Natural killer cell treated with Interleukin-12 subunit alpha and Interleukin-12 subunit beta and Interleukin-15 and Interleukin-18, amount 100 ng/mL, for 72 hours (primary cell): ENCODE measurements around the gene PTX4. TPM values are rescaled to one million over a fixed set of nuclear protein-coding genes. Genes with fewer than 3 reads are reported as not detected.

ENCODE experiments used
- ATAC-seq, 2 donors: fragments of 150-1000 bp; cut with Tn5 transposase in 1 of 2; sonication (Bioruptor Pico), chemical (Tn5 transposase) in 1 of 2; 2 replicates each; pipeline ENCODE4 v1.10.0; 2021
- DNase-seq: peaks from one replicate; pipeline ENCODE4 v3.0.0; 2022; ENCODE audit warnings: low spot score
- H3K27ac Mint-ChIP-seq, 2 donors: 1 replicate in 1 of 2; 2 replicates in 1 of 2; pipeline ENCODE4 v1.8.0; 2022; ENCODE audit warnings: mixed read lengths in 2 of 2, mild to moderate bottlenecking in 1 of 2, moderate library complexity in 1 of 2
- H3K27me3 Mint-ChIP-seq, 2 donors: 1 replicate in 1 of 2; 2 replicates in 1 of 2; pipeline ENCODE4 v1.8.0; 2022; ENCODE audit warnings: mixed read lengths in 2 of 2
- H3K36me3 Mint-ChIP-seq: one replicate; pipeline ENCODE4 v1.8.0; 2022; ENCODE audit warnings: mixed read lengths
- H3K4me1 Mint-ChIP-seq, 2 donors: 1 replicate in 1 of 2; 2 replicates in 1 of 2; pipeline ENCODE4 v1.8.0; 2022; ENCODE audit warnings: low read depth in 2 of 2, mixed read lengths in 2 of 2, mild to moderate bottlenecking in 1 of 2
- H3K4me3 Mint-ChIP-seq: one replicate; pipeline ENCODE4 v1.8.0; 2022; ENCODE audit warnings: mixed read lengths
- H3K9me3 Mint-ChIP-seq: 2 replicates; pipeline ENCODE4 v1.8.0; 2022; ENCODE audit warnings: mixed read lengths
- total RNA-seq, 2 donors: library from RNA; stranded (reverse); gene quantifications; one replicate each; pipeline ENCODE4 v1.2.3, GENCODE V29; 2022

Gene PTX4
- total RNA-seq, 2 donors from 2014 or later: 0.39 TPM; not detected in 1

GRCh38 chr16:1510941-1511351 lies 22.2 kb upstream of the PTX4 start:
- no peaks in the 10 kb centered on the region for H3K9me3 Mint-ChIP-seq
- ATAC-seq (no peak), DNase-seq (no peak)
- no peaks in the 10 kb centered on the region for H3K4me1 Mint-ChIP-seq
- H3K27ac Mint-ChIP-seq: no peak overlapping the region
- no peak overlapping the region for H3K4me3 Mint-ChIP-seq
- no peaks in the 10 kb centered on the region for H3K27me3 Mint-ChIP-seq
- H3K36me3 Mint-ChIP-seq: peaks cover 4% of the 10 kb centered on the region

GRCh38 chr16:1510272-1510671 lies 21.5 kb upstream of the PTX4 start:
- H3K9me3 Mint-ChIP-seq: no peaks in the 10 kb centered on the region
- no peaks in the 10 kb centered on the region for H3K27me3 Mint-ChIP-seq
- ATAC-seq (no peak), DNase-seq (no peak)
- no peaks in the 10 kb centered on the region for H3K4me1 Mint-ChIP-seq
- H3K27ac Mint-ChIP-seq: no peak overlapping the region
- H3K4me3 Mint-ChIP-seq: no peak overlapping the region
- peaks cover 4% of the 10 kb centered on the region for H3K36me3 Mint-ChIP-seq

GRCh38 chr16:1509307-1510221 lies 20.8 kb upstream of the PTX4 start:
- no peak overlapping the region for H3K27ac Mint-ChIP-seq
- H3K4me3 Mint-ChIP-seq: no peak overlapping the region
- H3K9me3 Mint-ChIP-seq: no peaks in the 10 kb centered on the region
- peaks cover 4% of the 10 kb centered on the region for H3K36me3 Mint-ChIP-seq
- ATAC-seq (no peak), DNase-seq (no peak)
- H3K4me1 Mint-ChIP-seq: no peaks in the 10 kb centered on the region
- no peaks in the 10 kb centered on the region for H3K27me3 Mint-ChIP-seq

GRCh38 chr16:1508494-1509187 lies 19.9 kb upstream of the PTX4 start:
- Mint-ChIP-seq H3K36me3 (peaks cover 4% of the 10 kb centered on the region), H3K4me1 (no peaks in the 10 kb centered on the region), H3K27ac (no peak overlapping the region), H3K27me3 (no peaks in the 10 kb centered on the region), H3K9me3 (no peaks in the 10 kb centered on the region), H3K4me3 (no peak overlapping the region)
- no peak for ATAC-seq
- DNase-seq: no peak

GRCh38 chr16:1506494-1507213 lies 17.9 kb upstream of the PTX4 start:
- Mint-ChIP-seq H3K36me3 (no peaks in the 10 kb centered on the region), H3K4me1 (no peaks in the 10 kb centered on the region), H3K9me3 (no peaks in the 10 kb centered on the region), H3K27ac (no peak overlapping the region), H3K4me3 (no peak overlapping the region), H3K27me3 (no peaks in the 10 kb centered on the region)
- DNase-seq (no peak), ATAC-seq (no peak)

GRCh38 chr16:1505912-1506311 lies 17.2 kb upstream of the PTX4 start:
- ATAC-seq: no peak
- Mint-ChIP-seq H3K4me1 (no peaks in the 10 kb centered on the region), H3K36me3 (no peaks in the 10 kb centered on the region), H3K27me3 (no peaks in the 10 kb centered on the region), H3K4me3 (no peak overlapping the region), H3K9me3 (no peaks in the 10 kb centered on the region), H3K27ac (no peak overlapping the region)
- DNase-seq: no peak

GRCh38 chr16:1505073-1505844 lies 16.5 kb upstream of the PTX4 start:
- DNase-seq (peak; percentile 25), ATAC-seq (no peak)
- Mint-ChIP-seq H3K4me3 (no peak overlapping the region), H3K27me3 (no peaks in the 10 kb centered on the region), H3K4me1 (no peaks in the 10 kb centered on the region), H3K9me3 (no peaks in the 10 kb centered on the region), H3K36me3 (no peaks in the 10 kb centered on the region), H3K27ac (no peak overlapping the region)

GRCh38 chr16:1503110-1503955 lies 14.6 kb upstream of the PTX4 start:
- H3K9me3 Mint-ChIP-seq: no peaks in the 10 kb centered on the region
- H3K27me3 Mint-ChIP-seq: no peaks in the 10 kb centered on the region
- peak; percentile 58 for DNase-seq
- no peaks in the 10 kb centered on the region for H3K4me1 Mint-ChIP-seq
- H3K27ac Mint-ChIP-seq: no peak overlapping the region
- no peak overlapping the region for H3K4me3 Mint-ChIP-seq
- no peak for ATAC-seq
- no peaks in the 10 kb centered on the region for H3K36me3 Mint-ChIP-seq

- no peaks in the 10 kb centered on the region for H3K9me3 Mint-ChIP-seq
- no peaks in the 10 kb centered on the region for H3K4me1 Mint-ChIP-seq
- DNase-seq (peak; percentile 56), ATAC-seq (no peak)
- H3K27me3 Mint-ChIP-seq: no peaks in the 10 kb centered on the region
- H3K36me3 Mint-ChIP-seq: no peaks in the 10 kb centered on the region
- no peak overlapping the region for H3K27ac Mint-ChIP-seq
- no peak overlapping the region for H3K4me3 Mint-ChIP-seq
Observed at GRCh38 chr16:1502092-1503004, 13.6 kb upstream of the PTX4 start.

GRCh38 chr16:1501630-1502029 lies 12.9 kb upstream of the PTX4 start:
- no peaks in the 10 kb centered on the region for H3K36me3 Mint-ChIP-seq
- DNase-seq: no peak
- H3K27me3 Mint-ChIP-seq: no peaks in the 10 kb centered on the region
- ATAC-seq: no peak
- H3K4me1 Mint-ChIP-seq: no peaks in the 10 kb centered on the region
- H3K9me3 Mint-ChIP-seq: no peaks in the 10 kb centered on the region
- H3K27ac Mint-ChIP-seq: no peak overlapping the region
- no peak overlapping the region for H3K4me3 Mint-ChIP-seq

GRCh38 chr16:1500465-1501150 lies 11.9 kb upstream of the PTX4 start:
- Mint-ChIP-seq H3K27me3 (no peaks in the 10 kb centered on the region), H3K27ac (no peak overlapping the region), H3K36me3 (no peaks in the 10 kb centered on the region), H3K9me3 (no peaks in the 10 kb centered on the region), H3K4me3 (no peak overlapping the region), H3K4me1 (no peaks in the 10 kb centered on the region)
- no peak for ATAC-seq
- no peak for DNase-seq
